Trophoblast cell (in vitro differentiated cells and primary cell): Measurements from ENCODE around the gene CDK1.

Experiments used
- DNase-seq, 2 donors: peaks; one replicate each; pipeline ENCODE4 v3.0.0-alpha.2; 2016
- H2AFZ ChIP-seq: 2 replicates; pipeline ENCODE4 v1.6.1; 2013; ENCODE audit warnings: low read length, moderate library complexity, mild to moderate bottlenecking; ENCODE audit not compliant: insufficient read depth, poor library complexity
- H2AK5ac ChIP-seq: 2 replicates; pipeline ENCODE4 v1.6.1; 2013; ENCODE audit warnings: mild to moderate bottlenecking, low read length
- H2BK120ac ChIP-seq: 2 replicates; pipeline ENCODE4 v1.6.1; 2013; ENCODE audit warnings: low read length, mild to moderate bottlenecking, moderate library complexity; ENCODE audit not compliant: insufficient read depth, poor library complexity
- H2BK12ac ChIP-seq: 2 replicates; pipeline ENCODE4 v1.6.1; 2013; ENCODE audit warnings: mild to moderate bottlenecking, low read length, moderate library complexity
- H2BK5ac ChIP-seq: 2 replicates; pipeline ENCODE4 v1.6.1; 2013; ENCODE audit warnings: low read length, low read depth, moderate library complexity, mild to moderate bottlenecking; ENCODE audit not compliant: poor library complexity
- H3K14ac ChIP-seq: 2 replicates; pipeline ENCODE4 v1.6.1; 2013; ENCODE audit warnings: mild to moderate bottlenecking, low read length
- H3K18ac ChIP-seq: 2 replicates; pipeline ENCODE4 v1.6.1; 2013; ENCODE audit warnings: mild to moderate bottlenecking, low read length
- H3K23ac ChIP-seq: 2 replicates; pipeline ENCODE4 v1.6.1; 2013; ENCODE audit warnings: low read length
- H3K27ac ChIP-seq: 2 replicates; pipeline ENCODE4 v1.5.1; 2013; ENCODE audit warnings: low read depth, mild to moderate bottlenecking, inconsistent platforms, low read length, moderate library complexity
- H3K27me3 ChIP-seq: 2 replicates; pipeline ENCODE4 v1.6.1; 2013; ENCODE audit warnings: inconsistent platforms, mild to moderate bottlenecking, low read length, moderate library complexity; ENCODE audit not compliant: insufficient read depth
- H3K36me3 ChIP-seq, 2 experiments: 1 replicate in 1 of 2; 2 replicates in 1 of 2; pipeline ENCODE4 v1.6.1; 2013; ENCODE audit warnings: low read length in 2 of 2, mild to moderate bottlenecking in 2 of 2, moderate library complexity in 1 of 2; ENCODE audit not compliant: insufficient read depth in 2 of 2, control insufficient read depth in 1 of 2
- H3K4ac ChIP-seq: 2 replicates; pipeline ENCODE4 v1.6.1; 2013; ENCODE audit warnings: low read depth, mild to moderate bottlenecking, low read length, moderate library complexity
- H3K4me1 ChIP-seq, 2 experiments: 1 replicate in 1 of 2; 2 replicates in 1 of 2; pipeline ENCODE4 v1.6.1; 2013; ENCODE audit warnings: low read length in 2 of 2, mild to moderate bottlenecking in 2 of 2, moderate library complexity in 1 of 2; ENCODE audit not compliant: insufficient read depth in 2 of 2, control insufficient read depth in 1 of 2
- H3K4me2 ChIP-seq: 2 replicates; pipeline ENCODE4 v1.6.1; 2013; ENCODE audit warnings: inconsistent platforms, mild to moderate bottlenecking, low read length, moderate library complexity
- H3K4me3 ChIP-seq: 2 replicates; pipeline ENCODE4 v1.5.1; 2013; ENCODE audit warnings: mild to moderate bottlenecking, low read depth, low read length, inconsistent platforms
- H3K79me1 ChIP-seq: one replicate; pipeline ENCODE4 v1.6.1; 2013; ENCODE audit warnings: low read length
- H3K79me2 ChIP-seq: 2 replicates; pipeline ENCODE4 v1.6.1; 2013; ENCODE audit warnings: low read length, mild to moderate bottlenecking; ENCODE audit not compliant: control insufficient read depth, insufficient read depth, poor library complexity
- H3K9ac ChIP-seq: 2 replicates; pipeline ENCODE4 v1.6.1; 2013; ENCODE audit warnings: mild to moderate bottlenecking, low read length
- H3K9me3 ChIP-seq: 2 replicates; pipeline ENCODE4 v1.6.1; 2013; ENCODE audit warnings: low read depth, mild to moderate bottlenecking, control low read depth, inconsistent platforms, low read length; ENCODE audit not compliant: insufficient read depth
- H4K12ac ChIP-seq: 2 replicates; pipeline ENCODE4 v1.6.1; 2013; ENCODE audit warnings: low read depth, mild to moderate bottlenecking, low read length, moderate library complexity
- H4K8ac ChIP-seq: 2 replicates; pipeline ENCODE4 v1.6.1; 2013; ENCODE audit warnings: low read depth, mild to moderate bottlenecking, low read length, moderate library complexity
- H4K91ac ChIP-seq: one replicate; pipeline ENCODE4 v1.6.1; 2013; ENCODE audit warnings: low read depth, mild to moderate bottlenecking, low read length, moderate library complexity
- WGBS: extraction: QIAGEN DNeasy Blood & Tissue Kit; methylation state at CpG from one replicate; pipeline ENCODE4 v1.1.7; 2013; ENCODE audit warnings: missing lambda C conversion rate; ENCODE audit not compliant: insufficient read length, insufficient coverage; ENCODE audit errors: extremely low coverage; 5-methylcytosine and 5-hydroxymethylcytosine counted together

CDK1 gene

GRCh38 chr10:60795465-60796202, 17.4 kb downstream of the CDK1 start:
- no peak overlapping the region for H2BK5ac ChIP-seq
- H3K79me1 ChIP-seq = no peaks in the 10 kb centered on the region
- H2AK5ac ChIP-seq = no peak overlapping the region
- no peak overlapping the region for H3K14ac ChIP-seq
- H4K8ac ChIP-seq = no peak overlapping the region
- H3K9ac ChIP-seq = no peak overlapping the region
- no peak overlapping the region for H2BK12ac ChIP-seq
- H3K4me1 ChIP-seq = no peaks in the 10 kb centered on the region
- no peaks in the 10 kb centered on the region for H3K9me3 ChIP-seq
- H4K12ac ChIP-seq = no peak overlapping the region
- H3K36me3 ChIP-seq = peaks cover 2 to 4% of the 10 kb centered on the region in 2 experiments
- H2BK120ac ChIP-seq = no peak overlapping the region
- H3K18ac ChIP-seq = no peak overlapping the region
- H3K4ac ChIP-seq = no peak overlapping the region
- no peak overlapping the region for H3K23ac ChIP-seq
- H3K27ac ChIP-seq = no peak overlapping the region
- DNase-seq = no peak
- H4K91ac ChIP-seq = no peak overlapping the region
- no peak overlapping the region for H2AFZ ChIP-seq
- no peak overlapping the region for H3K4me2 ChIP-seq
- no CpG with 5 or more reads among the region's 3 CpGs for WGBS
- H3K4me3 ChIP-seq = no peak overlapping the region
- H3K27me3 ChIP-seq = no peaks in the 10 kb centered on the region
- no peaks in the 10 kb centered on the region for H3K79me2 ChIP-seq

DNA sequence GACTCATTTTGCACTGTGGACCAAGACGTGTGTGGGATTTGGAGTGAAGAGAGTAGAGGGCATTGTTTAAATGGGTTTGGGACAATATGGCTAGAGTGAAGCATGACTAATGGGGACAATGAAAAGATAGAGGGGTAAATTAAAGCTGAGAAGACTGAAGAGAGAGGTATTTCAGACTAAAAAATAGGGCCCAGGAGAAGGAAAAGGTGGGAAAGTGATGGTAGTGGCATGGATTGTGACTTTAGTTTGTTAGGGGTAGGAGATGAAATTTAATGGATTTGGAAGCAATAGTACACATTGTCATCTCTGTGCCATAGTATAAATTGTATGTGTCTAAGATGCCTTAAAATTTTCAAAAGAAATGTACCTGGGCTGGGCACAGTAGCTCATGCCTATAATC, 18.2 kb downstream of the CDK1 start:
- Histone ChIP-seq H3K4ac (no peak overlapping the region), H3K14ac (no peak overlapping the region), H3K23ac (no peak overlapping the region), H2BK5ac (no peak overlapping the region), H3K9me3 (no peaks in the 10 kb centered on the region), H3K27me3 (no peaks in the 10 kb centered on the region), H4K8ac (no peak overlapping the region), H3K18ac (no peak overlapping the region), H2BK120ac (no peak overlapping the region), H3K4me2 (no peak overlapping the region), H4K91ac (no peak overlapping the region), H3K9ac (no peak overlapping the region), H3K4me3 (no peak overlapping the region), H2BK12ac (no peak overlapping the region), H3K79me2 (no peaks in the 10 kb centered on the region), H3K27ac (no peak overlapping the region), H2AFZ (no peak overlapping the region), H3K4me1 (no peaks in the 10 kb centered on the region), H4K12ac (no peak overlapping the region), H3K36me3 (peaks cover 2 to 4% of the 10 kb centered on the region in 2 experiments), H3K79me1 (no peaks in the 10 kb centered on the region), H2AK5ac (no peak overlapping the region)
- no peak for DNase-seq
- no CpG with 5 or more reads among the region's 1 CpG for WGBS

- H3K9ac ChIP-seq = no peak overlapping the region
- peaks cover 2 to 4% of the 10 kb centered on the region in 2 experiments for H3K36me3 ChIP-seq
- no peaks in the 10 kb centered on the region for H3K79me1 ChIP-seq
- no peak overlapping the region for H2BK12ac ChIP-seq
- H3K18ac ChIP-seq = no peak overlapping the region
- H2BK5ac ChIP-seq = no peak overlapping the region
- no peak overlapping the region for H3K4me2 ChIP-seq
- H4K12ac ChIP-seq = no peak overlapping the region
- H3K27me3 ChIP-seq = no peaks in the 10 kb centered on the region
- H4K91ac ChIP-seq = no peak overlapping the region
- H3K23ac ChIP-seq = no peak overlapping the region
- no peak overlapping the region for H3K4ac ChIP-seq
- H4K8ac ChIP-seq = no peak overlapping the region
- no peak overlapping the region for H3K4me3 ChIP-seq
- no peak overlapping the region for H2AK5ac ChIP-seq
- no peak overlapping the region for H3K27ac ChIP-seq
- H2AFZ ChIP-seq = no peak overlapping the region
- DNase-seq = no peak
- H2BK120ac ChIP-seq = no peak overlapping the region
- whole genome bisulfite sequencing = no CpG with 5 or more reads among the region's 6 CpGs
- no peak overlapping the region for H3K14ac ChIP-seq
- H3K9me3 ChIP-seq = no peaks in the 10 kb centered on the region
- H3K4me1 ChIP-seq = no peaks in the 10 kb centered on the region
- no peaks in the 10 kb centered on the region for H3K79me2 ChIP-seq
These were observed 18.9 kb downstream of the CDK1 start for GRCh38 chr10:60797200-60797599.

GRCh38 chr10:60798031-60798430, 19.8 kb downstream of the CDK1 start:
- Histone ChIP-seq H2BK120ac (no peak overlapping the region), H3K27me3 (no peaks in the 10 kb centered on the region), H3K36me3 (peaks cover 2 to 4% of the 10 kb centered on the region in 2 experiments), H3K18ac (no peak overlapping the region), H3K79me2 (no peaks in the 10 kb centered on the region), H2BK5ac (no peak overlapping the region), H3K27ac (no peak overlapping the region), H2AK5ac (no peak overlapping the region), H2AFZ (no peak overlapping the region), H4K8ac (no peak overlapping the region), H3K4me2 (no peak overlapping the region), H3K79me1 (no peaks in the 10 kb centered on the region), H4K91ac (no peak overlapping the region), H3K4me3 (no peak overlapping the region), H4K12ac (no peak overlapping the region), H3K23ac (no peak overlapping the region), H3K4me1 (no peaks in the 10 kb centered on the region), H3K14ac (no peak overlapping the region), H3K9me3 (no peaks in the 10 kb centered on the region), H2BK12ac (no peak overlapping the region), H3K4ac (no peak overlapping the region), H3K9ac (no peak overlapping the region)
- DNase-seq = no peak
- WGBS = no CpG with 5 or more reads among the region's 3 CpGs
